ENCODE measurements around the gene C14orf119.

DNA sequence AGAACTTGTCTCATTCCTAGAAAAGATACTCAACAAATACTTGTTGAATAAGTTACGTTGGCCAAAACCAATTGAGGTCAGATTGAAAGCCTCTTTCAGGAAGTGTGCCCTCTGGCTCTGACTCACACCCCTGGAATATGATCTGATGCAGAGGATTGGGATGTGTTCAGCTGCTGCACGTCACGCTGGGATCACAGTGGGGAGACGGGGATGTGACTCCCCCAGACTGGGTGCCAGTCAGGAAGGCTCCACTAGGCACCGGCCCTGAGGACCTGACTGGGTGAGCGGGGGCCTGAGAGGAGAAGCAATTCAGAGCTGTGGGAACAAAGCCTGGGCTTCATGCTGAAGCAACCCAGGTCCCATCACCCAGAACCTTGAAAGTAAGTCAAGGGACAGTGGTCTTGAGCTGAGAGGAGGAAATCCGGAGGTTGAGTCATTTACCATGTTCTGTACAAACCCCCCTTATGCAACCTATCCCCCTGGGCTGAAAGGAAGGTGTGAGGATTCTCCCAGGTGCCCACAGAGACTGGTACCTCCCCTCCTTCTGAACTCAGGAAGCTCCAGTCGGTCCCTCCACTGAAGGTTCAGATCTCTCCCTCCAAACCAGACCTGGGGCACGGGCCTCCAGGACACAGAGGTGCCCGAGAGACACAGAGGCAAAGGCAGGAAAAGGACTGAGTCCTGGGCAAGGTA is 19.9 kb downstream of the C14orf119 start:
- TF ChIP-seq, protein P1, sequence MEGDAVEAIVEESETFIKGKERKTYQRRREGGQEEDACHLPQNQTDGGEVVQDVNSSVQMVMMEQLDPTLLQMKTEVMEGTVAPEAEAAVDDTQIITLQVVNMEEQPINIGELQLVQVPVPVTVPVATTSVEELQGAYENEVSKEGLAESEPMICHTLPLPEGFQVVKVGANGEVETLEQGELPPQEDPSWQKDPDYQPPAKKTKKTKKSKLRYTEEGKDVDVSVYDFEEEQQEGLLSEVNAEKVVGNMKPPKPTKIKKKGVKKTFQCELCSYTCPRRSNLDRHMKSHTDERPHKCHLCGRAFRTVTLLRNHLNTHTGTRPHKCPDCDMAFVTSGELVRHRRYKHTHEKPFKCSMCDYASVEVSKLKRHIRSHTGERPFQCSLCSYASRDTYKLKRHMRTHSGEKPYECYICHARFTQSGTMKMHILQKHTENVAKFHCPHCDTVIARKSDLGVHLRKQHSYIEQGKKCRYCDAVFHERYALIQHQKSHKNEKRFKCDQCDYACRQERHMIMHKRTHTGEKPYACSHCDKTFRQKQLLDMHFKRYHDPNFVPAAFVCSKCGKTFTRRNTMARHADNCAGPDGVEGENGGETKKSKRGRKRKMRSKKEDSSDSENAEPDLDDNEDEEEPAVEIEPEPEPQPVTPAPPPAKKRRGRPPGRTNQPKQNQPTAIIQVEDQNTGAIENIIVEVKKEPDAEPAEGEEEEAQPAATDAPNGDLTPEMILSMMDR (conservative IDR thresholded peaks at IDR 0.05; ENCODE audit: low read depth, low read length): no peak
- TF ChIP-seq EZH2 (IDR thresholded peaks at IDR 0.05; ENCODE audit: borderline replicate concordance, low read depth, low read length, poor library complexity, severe bottlenecking): no peak

Data from A673 (cell line).